Lower leg skin (tissue), 3 donors: Measurements from ENCODE around the gene S100A14.

Source experiments
- POLR2A ChIP-seq, 2 donors: fragments of 450-650 bp; IDR thresholded peaks; one replicate each; pipeline ENCODE4 v1.6.1; 2016 to 2017; ENCODE audit warnings: antibody characterized with exemption in 2 of 2, mild to moderate bottlenecking in 1 of 2, moderate library complexity in 1 of 2
- TF ChIP-seq, protein P1 (sequence below), 3 donors: fragments of 450-650 bp; IDR thresholded peaks; one replicate each; pipeline ENCODE4 v1.5.1; 2016; ENCODE audit warnings: antibody characterized with exemption in 3 of 3, mild to moderate bottlenecking in 3 of 3, moderate library complexity in 2 of 3

DNA sequence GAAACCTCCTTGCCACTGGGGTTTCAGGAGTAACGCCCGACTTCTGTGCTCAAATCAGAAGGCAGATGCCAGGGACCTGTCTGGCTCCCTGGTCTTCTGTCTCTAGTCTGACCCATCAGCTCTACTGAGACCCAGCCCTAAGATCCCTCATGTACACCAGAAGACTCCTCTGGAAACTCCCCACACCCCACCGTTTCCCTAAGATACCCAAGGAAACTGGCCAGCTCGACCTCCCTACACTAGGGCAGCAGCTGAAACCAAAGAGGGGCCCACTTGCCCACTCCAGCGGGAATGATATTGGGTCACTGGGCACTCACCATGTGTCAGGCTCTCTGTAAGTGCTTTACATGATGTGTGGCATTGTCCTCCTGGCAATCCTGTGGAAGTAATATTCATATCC, 2.7 kb downstream of the S100A14 start:
- TF ChIP-seq, protein P1, sequence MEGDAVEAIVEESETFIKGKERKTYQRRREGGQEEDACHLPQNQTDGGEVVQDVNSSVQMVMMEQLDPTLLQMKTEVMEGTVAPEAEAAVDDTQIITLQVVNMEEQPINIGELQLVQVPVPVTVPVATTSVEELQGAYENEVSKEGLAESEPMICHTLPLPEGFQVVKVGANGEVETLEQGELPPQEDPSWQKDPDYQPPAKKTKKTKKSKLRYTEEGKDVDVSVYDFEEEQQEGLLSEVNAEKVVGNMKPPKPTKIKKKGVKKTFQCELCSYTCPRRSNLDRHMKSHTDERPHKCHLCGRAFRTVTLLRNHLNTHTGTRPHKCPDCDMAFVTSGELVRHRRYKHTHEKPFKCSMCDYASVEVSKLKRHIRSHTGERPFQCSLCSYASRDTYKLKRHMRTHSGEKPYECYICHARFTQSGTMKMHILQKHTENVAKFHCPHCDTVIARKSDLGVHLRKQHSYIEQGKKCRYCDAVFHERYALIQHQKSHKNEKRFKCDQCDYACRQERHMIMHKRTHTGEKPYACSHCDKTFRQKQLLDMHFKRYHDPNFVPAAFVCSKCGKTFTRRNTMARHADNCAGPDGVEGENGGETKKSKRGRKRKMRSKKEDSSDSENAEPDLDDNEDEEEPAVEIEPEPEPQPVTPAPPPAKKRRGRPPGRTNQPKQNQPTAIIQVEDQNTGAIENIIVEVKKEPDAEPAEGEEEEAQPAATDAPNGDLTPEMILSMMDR (IDR thresholded peaks at IDR 0.05): no peak
- no peak for TF ChIP-seq POLR2A (IDR thresholded peaks at IDR 0.05)
